ENCODE measurements around the gene UBXN7.

DNA sequence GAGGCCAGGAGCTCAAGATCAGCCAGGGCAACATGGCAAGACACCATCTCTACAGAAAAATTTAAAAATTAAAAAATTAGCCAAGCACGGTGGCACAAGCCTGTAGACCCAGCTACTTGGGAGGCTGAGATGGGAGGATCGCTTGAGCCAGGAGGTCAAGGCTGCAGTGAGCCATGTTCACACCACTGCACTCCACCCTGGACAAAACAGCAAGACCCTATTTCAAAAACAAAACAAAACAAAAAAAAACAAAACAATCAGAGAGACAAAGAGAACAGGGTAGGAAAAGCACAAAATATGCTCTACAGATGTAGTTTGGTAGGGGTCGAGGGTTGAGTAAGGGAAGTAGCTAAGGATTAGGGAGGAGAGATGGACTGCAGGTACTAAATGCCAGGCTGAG, 117.6 kb downstream of the UBXN7 start:
- TF ChIP-seq CTCF (IDR thresholded peaks at IDR 0.05): no peak
- no peak for TF ChIP-seq POLR2A (IDR thresholded peaks at IDR 0.05)
